Measurements from ENCODE around the gene SLC4A4.

The SLC4A4 gene

DNA sequence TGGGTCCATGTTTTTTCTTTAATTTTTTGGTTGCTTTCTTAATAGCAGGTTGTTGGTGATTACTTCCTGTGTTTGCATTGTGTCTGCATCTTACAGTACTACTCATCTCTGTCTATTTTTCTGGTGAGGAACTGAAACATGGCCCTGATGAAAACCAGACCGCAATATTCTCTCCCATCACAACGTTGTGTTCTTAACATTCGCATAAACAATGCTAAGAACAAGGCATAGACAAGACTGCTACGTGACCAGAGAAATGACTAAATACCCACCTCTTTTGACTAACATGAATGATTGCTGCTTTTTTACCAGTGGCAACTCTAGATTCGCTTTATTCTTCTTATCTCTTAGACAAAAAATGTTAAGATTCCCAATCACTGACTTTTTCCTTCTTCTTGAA is 266.0 kb downstream of the SLC4A4 start:
- Histone ChIP-seq H4K20me1 (ENCODE audit: insufficient read depth, low read length) (no peaks in the 10 kb centered on the region), H3K36me3 (ENCODE audit: insufficient read depth, low read length) (no peaks in the 10 kb centered on the region), H3K4me2 (ENCODE audit: low read length) (no peak overlapping the region), H3K9ac (ENCODE audit: low read length) (no peak overlapping the region), H2AFZ (ENCODE audit: low read length) (no peak overlapping the region), H3K9me2 (ENCODE audit: low read depth, low read length) (no peaks in the 10 kb centered on the region), H3F3A (ENCODE audit: insufficient read depth, low read length) (no peaks in the 10 kb centered on the region), H3K9me3 (ENCODE audit: low read length) (no peaks in the 10 kb centered on the region), H3K79me2 (ENCODE audit: insufficient read depth, low read length) (no peaks in the 10 kb centered on the region), H3K27ac (ENCODE audit: low read depth, low read length, poor library complexity, severe bottlenecking) (no peak overlapping the region), H3K27me3 (ENCODE audit: insufficient read depth, low read length) (no peaks in the 10 kb centered on the region), H3K4me3 (ENCODE audit: low read depth, low read length, poor library complexity, severe bottlenecking) (no peak overlapping the region), H3K4me1 (ENCODE audit: insufficient read depth, low read length, severe bottlenecking) (no peaks in the 10 kb centered on the region)
- TF ChIP-seq CTCF (IDR thresholded peaks at IDR 0.05; ENCODE audit: low read length) = no peak
- no peak for TF ChIP-seq EZH2 (IDR thresholded peaks at IDR 0.05; ENCODE audit: borderline replicate concordance, low read length)

GRCh38 chr4:71607109-71607508 is 268.3 kb downstream of the SLC4A4 start:
- Histone ChIP-seq H3K27ac (ENCODE audit: low read depth, low read length, poor library complexity, severe bottlenecking) (no peak overlapping the region), H4K20me1 (ENCODE audit: insufficient read depth, low read length) (no peaks in the 10 kb centered on the region), H3K4me3 (ENCODE audit: low read depth, low read length, poor library complexity, severe bottlenecking) (no peak overlapping the region), H3K4me1 (ENCODE audit: insufficient read depth, low read length, severe bottlenecking) (no peaks in the 10 kb centered on the region), H3K27me3 (ENCODE audit: insufficient read depth, low read length) (no peaks in the 10 kb centered on the region), H3K36me3 (ENCODE audit: insufficient read depth, low read length) (no peaks in the 10 kb centered on the region), H3K79me2 (ENCODE audit: insufficient read depth, low read length) (no peaks in the 10 kb centered on the region), H3K9me2 (ENCODE audit: low read depth, low read length) (no peaks in the 10 kb centered on the region), H3F3A (ENCODE audit: insufficient read depth, low read length) (no peaks in the 10 kb centered on the region), H3K9ac (ENCODE audit: low read length) (no peak overlapping the region), H2AFZ (ENCODE audit: low read length) (no peak overlapping the region), H3K9me3 (ENCODE audit: low read length) (no peaks in the 10 kb centered on the region), H3K4me2 (ENCODE audit: low read length) (no peak overlapping the region)
- TF ChIP-seq CTCF (IDR thresholded peaks at IDR 0.05; ENCODE audit: low read length) (no peak), EZH2 (IDR thresholded peaks at IDR 0.05; ENCODE audit: borderline replicate concordance, low read length) (no peak)

DNA sequence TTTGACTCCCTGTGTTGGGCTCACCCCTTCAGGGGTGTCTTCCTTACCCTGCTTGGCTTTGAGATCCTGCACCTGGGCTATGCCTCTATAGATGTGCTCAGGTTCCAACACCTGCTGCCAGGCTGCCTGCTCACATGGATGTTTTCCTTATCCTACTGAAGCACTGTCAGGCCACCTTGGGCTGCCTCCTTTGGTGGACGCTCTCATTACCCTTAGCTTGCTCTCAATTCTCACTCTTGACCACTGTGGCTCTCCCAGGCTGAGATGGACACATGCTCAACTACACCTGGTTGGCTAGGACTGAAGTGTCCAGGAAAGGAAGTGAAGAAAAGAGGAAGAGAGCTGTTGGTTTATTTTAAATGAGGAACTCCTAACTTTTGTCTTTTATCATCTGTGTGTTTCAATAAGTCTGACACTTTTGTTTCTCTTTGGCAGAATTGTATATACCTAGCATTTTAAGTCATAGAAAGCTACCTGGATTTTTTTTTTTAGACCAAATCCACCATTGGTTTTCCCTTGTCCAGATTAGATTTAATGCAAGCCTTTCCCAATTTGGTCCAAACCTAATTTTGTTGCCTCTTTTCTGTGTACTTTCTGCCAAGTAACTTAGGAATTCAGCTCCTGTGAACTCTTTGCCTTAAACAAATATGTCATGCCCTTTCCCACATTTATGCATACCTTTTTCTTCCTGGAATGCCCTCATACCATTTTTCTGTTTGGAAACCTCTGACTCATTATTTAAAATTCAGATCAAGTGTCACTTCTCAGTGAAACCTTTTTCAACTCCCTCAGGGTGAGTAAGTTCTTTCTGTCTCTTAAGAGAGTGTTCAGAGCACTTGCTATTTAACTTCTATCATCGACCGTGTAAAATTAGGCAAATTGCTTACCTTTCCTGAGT is 269.2 kb downstream of the SLC4A4 start:
- no peaks in the 10 kb centered on the region for H3K79me2 ChIP-seq (ENCODE audit: insufficient read depth, low read length)
- no peaks in the 10 kb centered on the region for H3K27me3 ChIP-seq (ENCODE audit: insufficient read depth, low read length)
- H3K9me3 ChIP-seq (ENCODE audit: low read length) = no peaks in the 10 kb centered on the region
- H4K20me1 ChIP-seq (ENCODE audit: insufficient read depth, low read length) = no peaks in the 10 kb centered on the region
- H3K4me3 ChIP-seq (ENCODE audit: low read depth, low read length, poor library complexity, severe bottlenecking) = no peak overlapping the region
- H3K4me1 ChIP-seq (ENCODE audit: insufficient read depth, low read length, severe bottlenecking) = no peaks in the 10 kb centered on the region
- no peak for TF ChIP-seq CTCF (IDR thresholded peaks at IDR 0.05; ENCODE audit: low read length)
- no peak for TF ChIP-seq EZH2 (IDR thresholded peaks at IDR 0.05; ENCODE audit: borderline replicate concordance, low read length)
- no peaks in the 10 kb centered on the region for H3K36me3 ChIP-seq (ENCODE audit: insufficient read depth, low read length)
- no peak overlapping the region for H3K4me2 ChIP-seq (ENCODE audit: low read length)
- H3K27ac ChIP-seq (ENCODE audit: low read depth, low read length, poor library complexity, severe bottlenecking) = no peak overlapping the region
- H3K9ac ChIP-seq (ENCODE audit: low read length) = no peak overlapping the region
- no peaks in the 10 kb centered on the region for H3K9me2 ChIP-seq (ENCODE audit: low read depth, low read length)
- H2AFZ ChIP-seq (ENCODE audit: low read length) = no peak overlapping the region
- H3F3A ChIP-seq (ENCODE audit: insufficient read depth, low read length) = no peaks in the 10 kb centered on the region
